Fibroblast of lung (primary cell): ENCODE measurements around the gene FMN1.

Experiments used
- EZH2 ChIP-seq: IDR thresholded peaks from 2 replicates; pipeline ENCODE4 v1.5.1; 2012; ENCODE audit warnings: low read length, control low read depth, mild to moderate bottlenecking; ENCODE audit errors: missing control alignments
- TF ChIP-seq, protein P1 (sequence below), 2 donors: IDR thresholded peaks in 1 of 2; conservative IDR thresholded peaks in 1 of 2; 1 replicate in 1 of 2; 2 replicates in 1 of 2; pipeline ENCODE4 v1.5.1; 2011 to 2012; ENCODE audit warnings: low read length in 2 of 2, control low read depth in 1 of 2, inconsistent platforms in 1 of 2, low read depth in 1 of 2, mild to moderate bottlenecking in 1 of 2

DNA sequence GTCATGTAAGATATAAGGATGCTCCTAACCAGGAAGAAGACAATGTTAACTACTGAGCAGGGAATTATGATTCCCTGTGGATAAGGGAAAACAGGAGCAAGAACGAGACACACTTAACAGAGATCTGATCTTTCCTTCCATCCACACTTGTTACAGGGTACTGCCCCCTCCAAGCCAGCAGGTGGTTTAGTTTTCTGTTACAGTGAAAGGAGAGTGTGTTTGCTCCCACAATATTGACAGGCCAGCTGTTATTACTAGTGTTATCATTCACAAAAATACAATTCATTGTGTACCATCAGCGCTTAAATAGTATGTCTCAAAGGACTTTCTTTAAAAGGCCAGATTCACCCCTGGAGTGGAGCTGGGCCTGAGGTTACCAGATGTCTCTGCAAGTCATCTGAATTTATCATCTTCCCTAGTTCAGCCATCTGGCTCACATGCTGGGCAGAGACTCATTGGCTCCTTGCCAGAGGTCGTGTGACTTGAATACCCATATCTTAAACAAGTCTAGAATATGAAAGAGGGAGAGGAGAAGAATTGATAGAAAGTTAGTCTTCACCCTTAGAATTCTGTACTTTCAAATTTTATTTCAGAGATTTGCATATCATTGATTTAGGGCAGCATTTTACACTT, 16.8 kb upstream of the FMN1 start:
- no peak for TF ChIP-seq EZH2
- TF ChIP-seq, protein P1, sequence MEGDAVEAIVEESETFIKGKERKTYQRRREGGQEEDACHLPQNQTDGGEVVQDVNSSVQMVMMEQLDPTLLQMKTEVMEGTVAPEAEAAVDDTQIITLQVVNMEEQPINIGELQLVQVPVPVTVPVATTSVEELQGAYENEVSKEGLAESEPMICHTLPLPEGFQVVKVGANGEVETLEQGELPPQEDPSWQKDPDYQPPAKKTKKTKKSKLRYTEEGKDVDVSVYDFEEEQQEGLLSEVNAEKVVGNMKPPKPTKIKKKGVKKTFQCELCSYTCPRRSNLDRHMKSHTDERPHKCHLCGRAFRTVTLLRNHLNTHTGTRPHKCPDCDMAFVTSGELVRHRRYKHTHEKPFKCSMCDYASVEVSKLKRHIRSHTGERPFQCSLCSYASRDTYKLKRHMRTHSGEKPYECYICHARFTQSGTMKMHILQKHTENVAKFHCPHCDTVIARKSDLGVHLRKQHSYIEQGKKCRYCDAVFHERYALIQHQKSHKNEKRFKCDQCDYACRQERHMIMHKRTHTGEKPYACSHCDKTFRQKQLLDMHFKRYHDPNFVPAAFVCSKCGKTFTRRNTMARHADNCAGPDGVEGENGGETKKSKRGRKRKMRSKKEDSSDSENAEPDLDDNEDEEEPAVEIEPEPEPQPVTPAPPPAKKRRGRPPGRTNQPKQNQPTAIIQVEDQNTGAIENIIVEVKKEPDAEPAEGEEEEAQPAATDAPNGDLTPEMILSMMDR (conservative IDR thresholded peaks at IDR 0.05 in 1 of 2, IDR thresholded peaks at IDR 0.05 in 1 of 2; ENCODE audit: low read depth in 1 of 2, low read length in 2 of 2): no peak
